ENCODE data around the gene HMG20A.
"Not testable (repeated sequence)": the region's sequence is repeated elsewhere in the genome, so short reads cannot be mapped to it uniquely, and the experiment has no call there.

The HMG20A gene

DNA sequence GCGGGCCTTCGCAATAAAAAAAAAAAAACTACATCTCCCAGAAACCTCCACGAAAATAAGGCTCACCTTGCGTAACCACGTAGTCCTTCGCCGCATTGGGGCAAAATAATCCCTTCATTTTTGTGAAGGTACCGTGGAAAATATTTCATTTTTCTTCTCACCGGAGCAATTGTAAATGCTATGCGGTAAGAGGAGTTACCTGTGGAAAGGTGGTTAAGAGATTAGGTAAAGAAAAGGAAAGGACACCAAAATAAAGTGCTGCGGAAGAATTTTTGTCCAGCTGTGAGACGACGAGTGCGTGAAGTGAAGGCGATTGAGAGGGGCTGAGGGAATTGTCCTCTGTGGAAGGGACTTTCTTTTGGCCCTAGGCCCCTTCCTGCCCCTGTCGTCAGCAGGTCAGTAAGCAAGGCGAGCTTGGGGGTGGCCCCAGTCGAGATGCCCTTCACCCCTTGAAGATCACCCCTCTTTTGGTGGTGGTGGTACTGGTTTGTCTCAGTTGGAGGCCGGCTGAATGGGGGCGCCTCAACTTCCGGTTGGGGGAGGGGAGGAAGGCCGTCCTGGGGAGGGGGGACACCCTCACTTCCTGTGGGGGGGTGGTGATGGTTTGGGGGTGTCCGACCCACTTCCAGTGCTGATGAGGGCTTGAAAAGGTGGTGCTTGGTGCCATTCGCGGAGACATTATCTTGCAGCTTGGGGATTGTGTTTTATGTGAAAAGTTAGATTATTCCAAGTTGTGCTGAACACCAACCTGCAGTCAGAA is at the start of gene HMG20A:
HMG20A (plus strand) TSS at position 279 of the 760 bp plus-strand sequence. CDS start 37,520 bp downstream, outside the sequence.
- DNase-seq: peak; percentile 88

DNA sequence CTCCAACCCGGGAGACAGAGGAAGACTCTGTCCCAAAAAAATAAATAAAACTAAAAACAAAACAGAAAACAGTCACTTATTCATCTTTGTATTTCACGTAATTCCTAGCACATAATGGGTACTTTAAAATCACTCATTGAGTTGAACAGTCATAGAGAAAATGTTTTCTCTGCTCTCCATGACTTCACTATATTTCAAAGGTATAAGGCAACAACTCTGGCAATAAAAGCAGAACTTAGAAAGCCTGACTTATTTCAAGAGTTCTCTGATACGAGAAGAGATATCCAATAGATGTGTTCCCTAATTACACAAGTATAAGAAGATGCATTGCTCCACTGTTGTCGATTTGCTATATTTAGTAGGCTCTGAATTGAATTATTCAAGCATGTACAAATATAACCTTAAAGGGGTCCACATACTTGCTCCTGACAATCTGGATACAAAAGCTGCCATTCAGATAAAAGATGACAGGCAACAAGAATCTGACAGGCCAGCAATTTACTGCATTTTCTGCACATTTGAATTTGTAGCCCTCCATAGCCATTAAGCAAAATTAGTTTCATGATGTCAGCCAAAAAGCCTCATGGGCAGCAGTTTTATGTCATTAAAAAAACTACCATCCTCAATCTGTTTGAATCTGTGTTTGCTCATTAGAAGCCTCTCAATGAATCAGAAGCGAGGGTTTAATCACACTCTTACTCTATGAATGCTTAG is 48.7 kb upstream of the HMG20A start:
- DNase-seq: no peak

GRCh38 chr15:77373441-77373840 is 47.2 kb upstream of the HMG20A start:
- no peak for DNase-seq

GRCh38 chr15:77375133-77375532 is 45.6 kb upstream of the HMG20A start:
- no peak for DNase-seq

GRCh38 chr15:77376770-77377169 is 43.9 kb upstream of the HMG20A start:
- no peak for DNase-seq

- DNase-seq: no peak
Measured at GRCh38 chr15:77380033-77380432, 40.7 kb upstream of the HMG20A start.

- DNase-seq: no peak
Measured at GRCh38 chr15:77384086-77384485, 36.6 kb upstream of the HMG20A start.

- no peak for DNase-seq
Measured at GRCh38 chr15:77384589-77385359, 35.9 kb upstream of the HMG20A start.

DNA sequence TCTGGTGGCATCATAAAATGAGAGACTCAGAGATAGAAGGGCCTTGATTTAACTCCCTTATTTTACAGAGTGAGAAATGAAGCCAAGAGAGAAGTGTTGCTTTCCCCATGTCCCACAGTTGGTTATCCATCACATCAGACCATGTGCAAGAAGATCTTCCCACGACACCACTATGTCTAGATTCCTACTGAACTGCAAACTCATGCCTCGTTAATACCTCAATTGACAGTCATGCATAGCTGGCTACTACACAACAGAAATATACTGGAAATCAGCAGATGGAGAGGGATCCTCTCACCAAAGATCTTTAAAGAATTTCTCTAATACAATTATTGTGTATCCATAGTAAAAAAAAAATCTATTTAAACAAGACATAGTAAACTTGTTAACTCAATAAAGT is 34.1 kb upstream of the HMG20A start:
- no peak for DNase-seq

DNA sequence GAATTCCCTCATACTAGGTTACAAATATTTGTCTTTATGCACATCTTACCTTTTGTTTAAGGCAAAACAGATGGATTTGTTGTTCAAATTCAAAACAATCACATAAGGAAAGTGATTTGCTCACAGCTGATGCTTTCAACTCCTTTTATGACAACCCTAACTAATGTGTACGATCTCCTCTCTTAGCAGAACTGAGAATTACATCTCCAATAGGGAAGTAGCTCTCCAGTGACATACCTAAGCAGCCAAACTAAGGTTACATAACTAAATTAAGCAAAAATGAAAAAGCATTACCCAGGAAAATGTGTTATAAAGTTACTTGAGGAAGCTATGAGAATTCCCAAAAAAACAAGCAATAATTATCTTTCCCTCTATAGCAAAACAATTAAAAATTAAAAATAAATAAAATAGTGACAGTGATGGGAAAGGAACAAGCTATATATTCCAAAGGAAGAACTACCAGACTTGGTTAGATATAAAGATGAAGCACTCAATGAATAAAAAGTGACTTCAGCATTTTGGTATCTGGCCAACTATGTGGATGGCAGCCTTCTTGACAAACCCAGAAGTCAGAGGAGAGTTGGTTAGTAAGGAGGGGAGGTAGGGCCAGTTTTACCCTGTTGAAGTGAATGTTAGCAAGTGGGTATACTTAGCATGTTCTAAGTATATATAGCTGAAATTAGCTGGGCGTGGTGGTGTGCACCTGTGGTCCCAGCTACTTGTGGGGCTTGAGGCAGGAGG is 33.2 kb upstream of the HMG20A start:
- peak; percentile 38 for DNase-seq

GRCh38 chr15:77391372-77391951 is 29.2 kb upstream of the HMG20A start:
- no peak for DNase-seq

GRCh38 chr15:77392762-77393470 is 27.8 kb upstream of the HMG20A start:
- no peak for DNase-seq

DNA sequence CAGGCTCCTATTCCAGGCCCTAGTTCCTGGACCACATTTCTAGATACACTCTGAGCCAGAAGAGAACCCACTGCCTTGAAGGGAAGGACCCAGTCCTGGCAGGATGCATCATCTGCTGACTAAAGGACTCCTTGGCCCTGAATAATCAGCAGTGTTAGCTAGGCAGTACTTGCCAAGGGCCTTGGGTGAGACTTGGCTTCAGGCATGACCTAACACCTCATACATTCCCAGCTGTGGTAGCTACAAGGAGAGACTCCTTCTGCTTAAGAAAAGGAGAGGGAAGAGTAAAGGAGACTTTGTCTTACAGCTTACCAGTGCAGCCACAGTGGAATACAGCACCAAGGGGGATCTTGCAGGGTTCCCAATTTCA is 27.2 kb upstream of the HMG20A start:
- peak; percentile 48 for DNase-seq

- DNase-seq: no peak
Measured at GRCh38 chr15:77395013-77395774, 25.5 kb upstream of the HMG20A start.

DNA sequence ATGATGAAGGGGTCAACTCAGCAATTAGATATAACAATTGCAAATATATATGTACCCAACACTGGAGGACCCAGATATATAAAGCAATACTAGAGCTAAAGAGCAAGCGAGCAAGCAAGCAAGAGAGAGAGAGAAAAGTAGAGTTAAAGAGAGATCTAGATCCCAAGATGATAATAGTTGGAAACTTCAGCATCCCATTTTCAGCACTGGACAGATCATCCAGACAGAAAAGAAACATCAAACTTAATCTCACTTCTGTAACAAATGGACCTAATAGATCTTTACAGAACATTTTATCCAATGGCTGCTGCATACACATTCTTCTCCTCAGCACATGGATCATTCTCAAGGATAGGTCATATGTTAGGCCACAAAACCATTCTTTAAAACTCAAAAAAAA is 24.0 kb upstream of the HMG20A start:
- DNase-seq: no peak

- DNase-seq: no peak
Measured at GRCh38 chr15:77398927-77399326, 21.8 kb upstream of the HMG20A start.

- DNase-seq: no peak
Measured at GRCh38 chr15:77400258-77400657, 20.4 kb upstream of the HMG20A start.

DNA sequence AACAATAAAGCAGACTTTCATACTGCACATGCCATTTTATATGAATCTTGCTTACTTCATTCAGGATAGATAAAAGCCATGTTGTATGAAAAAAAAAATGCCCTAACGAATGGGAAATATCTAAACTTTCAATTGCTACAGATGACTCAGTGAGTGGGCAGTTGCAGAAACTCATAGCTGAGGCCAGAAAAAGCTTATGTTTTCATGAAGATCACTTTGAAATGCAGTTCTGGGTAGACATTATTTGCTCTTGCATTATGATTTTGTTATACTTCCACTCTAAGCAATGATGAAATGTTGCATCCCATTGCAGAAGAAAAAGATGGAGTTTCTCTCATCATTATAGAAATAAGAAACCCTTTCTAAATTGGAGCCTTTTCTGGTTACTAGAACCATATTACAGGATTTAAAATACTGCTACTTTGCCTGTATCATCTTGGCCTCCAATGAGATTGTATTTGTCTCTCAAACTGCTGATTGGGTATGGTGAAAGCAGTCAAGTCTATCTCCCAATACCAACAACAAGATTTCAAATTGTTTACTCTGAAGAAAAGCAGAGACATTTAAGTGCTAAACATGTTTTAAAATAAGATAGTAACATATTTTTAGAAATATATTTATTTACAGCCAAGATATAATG is 17.8 kb upstream of the HMG20A start:
- DNase-seq: peak; percentile 80

- DNase-seq: not testable (repeated sequence)
Measured at GRCh38 chr15:77406173-77406759, 14.4 kb upstream of the HMG20A start.

GRCh38 chr15:77406846-77407245 is 13.8 kb upstream of the HMG20A start:
- DNase-seq: no peak
